HEK293T (cell line): Measurements from ENCODE around the gene CALML3.

Experiments used
- ARNT ChIP-seq: fragments of 450-650 bp; IDR thresholded peaks from 2 replicates; pipeline ENCODE4 v1.6.1; 2017; ENCODE audit warnings: mild to moderate bottlenecking
- BHLHE40 ChIP-seq: fragments of 450-650 bp; IDR thresholded peaks from 2 replicates; pipeline ENCODE4 v1.6.1; 2016; ENCODE audit warnings: mild to moderate bottlenecking, moderate library complexity, borderline replicate concordance
- ELF4 ChIP-seq: fragments of 450-650 bp; IDR thresholded peaks from 2 replicates; pipeline ENCODE4 v1.6.1; 2017; ENCODE audit warnings: antibody characterized with exemption
- FOXA1 ChIP-seq: fragments of 450-650 bp; IDR thresholded peaks from 2 replicates; pipeline ENCODE4 v1.6.1; 2016; ENCODE audit warnings: mild to moderate bottlenecking
- FOXM1 ChIP-seq: fragments of 450-650 bp; IDR thresholded peaks from 2 replicates; pipeline ENCODE4 v1.6.1; 2017; ENCODE audit warnings: mild to moderate bottlenecking, borderline replicate concordance
- HDGF ChIP-seq: fragments of 450-650 bp; IDR thresholded peaks from 2 replicates; pipeline ENCODE4 v1.6.1; 2017; ENCODE audit warnings: antibody characterized with exemption, borderline replicate concordance
- LEF1 ChIP-seq: fragments of 450-650 bp; IDR thresholded peaks from 2 replicates; pipeline ENCODE4 v1.6.1; 2017; ENCODE audit warnings: mild to moderate bottlenecking, borderline replicate concordance
- NFRKB ChIP-seq: fragments of 450-650 bp; IDR thresholded peaks from 2 replicates; pipeline ENCODE4 v1.6.1; 2016; ENCODE audit warnings: mild to moderate bottlenecking, moderate library complexity
- SP1 ChIP-seq: fragments of 450-650 bp; IDR thresholded peaks from 2 replicates; pipeline ENCODE4 v1.6.1; 2017
- TARDBP ChIP-seq: fragments of 450-650 bp; IDR thresholded peaks from 2 replicates; pipeline ENCODE4 v1.6.1; 2016
- TF ChIP-seq, protein P1 (sequence below): fragments of 450-650 bp; IDR thresholded peaks from 2 replicates; pipeline ENCODE4 v1.6.1; 2016

DNA sequence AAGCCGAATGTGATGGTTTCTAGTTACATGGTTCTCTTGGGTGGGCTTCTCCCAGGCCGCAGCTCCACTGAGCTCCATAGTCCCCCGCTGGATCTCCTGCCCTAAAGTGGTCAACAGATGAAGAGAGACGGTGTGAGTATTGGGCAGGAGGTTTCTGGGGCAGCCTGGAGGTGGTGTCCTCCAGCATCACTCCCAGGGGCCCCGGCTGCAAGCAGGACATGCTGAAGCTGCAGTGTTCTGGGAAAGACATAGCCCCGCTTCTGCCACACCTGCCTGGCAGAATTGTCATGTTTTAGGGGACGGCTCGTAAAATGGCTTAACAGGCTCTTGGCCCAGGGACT lies 40.4 kb downstream of the CALML3 start:
- TF ChIP-seq ELF4: no peak
- no peak for TF ChIP-seq BHLHE40
- TF ChIP-seq LEF1: no peak
- no peak for TF ChIP-seq ARNT
- TF ChIP-seq, protein P1, sequence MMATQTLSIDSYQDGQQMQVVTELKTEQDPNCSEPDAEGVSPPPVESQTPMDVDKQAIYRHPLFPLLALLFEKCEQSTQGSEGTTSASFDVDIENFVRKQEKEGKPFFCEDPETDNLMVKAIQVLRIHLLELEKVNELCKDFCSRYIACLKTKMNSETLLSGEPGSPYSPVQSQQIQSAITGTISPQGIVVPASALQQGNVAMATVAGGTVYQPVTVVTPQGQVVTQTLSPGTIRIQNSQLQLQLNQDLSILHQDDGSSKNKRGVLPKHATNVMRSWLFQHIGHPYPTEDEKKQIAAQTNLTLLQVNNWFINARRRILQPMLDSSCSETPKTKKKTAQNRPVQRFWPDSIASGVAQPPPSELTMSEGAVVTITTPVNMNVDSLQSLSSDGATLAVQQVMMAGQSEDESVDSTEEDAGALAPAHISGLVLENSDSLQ: no peak
- TF ChIP-seq NFRKB: no peak
- no peak for TF ChIP-seq SP1
- no peak for TF ChIP-seq HDGF
- no peak for TF ChIP-seq TARDBP
- no peak for TF ChIP-seq FOXA1
- no peak for TF ChIP-seq FOXM1
